ENCODE data around the gene ARHGEF38.
"Not testable (repeated sequence)": the region's sequence is repeated elsewhere in the genome, so short reads cannot be mapped to it uniquely, and the experiment has no call there.

The ARHGEF38 gene

DNA sequence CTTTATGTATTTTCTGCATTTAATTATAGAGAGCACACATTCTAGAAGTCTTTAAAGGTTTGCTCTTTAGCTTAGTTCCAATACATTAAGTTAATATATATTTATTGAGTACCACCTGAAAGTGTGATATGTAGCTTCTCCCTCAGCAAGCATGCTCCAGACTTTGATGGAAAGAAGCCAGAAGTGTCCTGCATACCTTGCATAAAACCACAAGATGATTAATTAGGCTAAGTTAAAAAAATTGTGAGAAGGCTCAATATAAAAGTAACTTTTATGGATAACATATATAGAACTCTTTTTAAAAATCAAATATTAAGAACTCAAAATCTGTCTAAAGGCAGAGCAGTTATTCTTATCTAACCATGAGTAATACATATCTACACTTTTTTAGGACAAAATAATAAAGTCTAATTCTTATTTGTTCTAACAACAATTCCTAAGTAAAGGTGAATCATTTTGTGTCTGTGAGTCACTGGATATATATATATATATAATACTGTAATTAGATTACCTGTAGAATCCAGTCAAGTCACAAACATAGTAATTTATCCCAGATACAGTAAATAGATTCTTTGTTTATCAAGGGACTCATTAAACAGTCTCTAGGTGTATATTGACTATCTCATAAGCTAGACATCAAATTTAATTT lies 104.8 kb downstream of the ARHGEF38 start:
- no peak for DNase-seq

DNA sequence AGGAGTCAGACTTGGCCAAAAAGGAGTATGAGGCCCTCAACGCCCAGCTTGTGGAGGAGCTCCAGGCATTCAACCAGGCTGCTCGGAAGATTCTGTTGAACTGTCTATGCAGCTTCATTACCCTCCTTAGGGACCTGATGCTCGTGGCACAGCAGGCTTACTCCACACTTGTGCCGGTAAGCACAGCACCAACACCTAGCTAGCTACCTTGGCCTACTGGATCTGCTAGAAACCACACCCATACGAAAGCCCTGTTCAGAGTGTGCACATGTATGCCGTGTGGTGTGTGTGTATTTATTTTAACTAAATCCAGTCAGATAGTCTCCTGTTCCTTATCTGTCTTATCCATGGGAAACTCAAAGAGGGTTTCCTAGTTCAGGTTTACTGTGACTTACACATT lies 106.8 kb downstream of the ARHGEF38 start:
- DNase-seq = no peak

- no peak for DNase-seq
Measured at GRCh38 chr4:105661028-105661427, 108.6 kb downstream of the ARHGEF38 start.

DNA sequence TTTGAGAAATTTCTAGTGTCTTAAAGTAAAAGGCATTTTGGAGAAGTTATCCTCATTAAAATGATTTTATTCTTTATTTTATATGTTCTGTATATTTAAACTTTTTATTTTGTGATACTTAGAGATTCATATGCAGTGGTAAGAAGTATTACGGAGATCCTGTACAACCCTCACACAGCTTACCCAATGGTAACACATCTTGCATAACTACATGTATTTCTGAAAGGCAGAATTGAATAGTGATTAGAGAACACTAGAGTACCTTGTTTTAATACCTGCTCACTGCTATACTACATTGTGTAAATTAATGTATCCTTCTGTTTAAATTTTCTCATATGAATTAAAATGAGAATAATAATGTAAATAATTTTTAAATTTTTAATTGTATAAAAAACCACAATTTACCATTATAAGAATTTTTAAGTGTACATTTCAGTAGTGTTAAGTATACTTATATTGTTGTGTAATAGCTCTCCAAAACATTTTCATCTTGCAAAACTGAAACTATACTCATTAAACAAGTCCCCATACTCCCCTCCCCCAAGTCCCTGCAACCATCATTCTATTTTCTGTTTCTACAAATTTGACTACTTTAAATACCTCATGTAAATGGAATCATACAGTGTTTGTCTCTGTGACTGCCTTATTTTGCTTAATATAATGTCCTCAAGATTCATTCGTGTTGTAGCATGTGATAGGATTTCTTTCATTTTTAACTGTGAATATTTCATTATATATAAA lies 110.7 kb downstream of the ARHGEF38 start:
- no peak for DNase-seq

- no peak for DNase-seq
Measured at GRCh38 chr4:105666693-105667092, 114.3 kb downstream of the ARHGEF38 start.

DNA sequence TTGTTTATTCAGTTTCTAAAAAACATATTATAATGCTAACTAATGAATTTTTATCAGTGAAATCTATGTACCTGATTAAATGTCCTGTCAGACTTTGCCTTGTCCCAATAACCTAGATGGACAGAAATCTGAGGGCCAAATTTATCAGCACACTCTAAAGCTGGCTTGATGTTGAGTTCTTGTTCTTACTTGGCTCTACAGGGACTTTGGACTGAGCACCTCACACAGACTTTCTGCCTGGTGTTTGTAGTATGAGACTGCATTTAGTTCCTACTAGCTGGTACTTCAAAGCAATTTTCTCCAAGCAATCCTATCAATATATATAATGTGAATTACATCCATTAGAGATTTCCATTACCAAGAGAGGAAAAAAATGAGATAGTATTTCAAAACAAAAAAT lies 118.3 kb downstream of the ARHGEF38 start:
- DNase-seq = no peak

- DNase-seq = no peak
Measured at GRCh38 chr4:105671301-105671700, 118.9 kb downstream of the ARHGEF38 start.

- no peak for DNase-seq
Measured at GRCh38 chr4:105674011-105674410, 121.6 kb downstream of the ARHGEF38 start.

- no peak for DNase-seq
Measured at GRCh38 chr4:105677709-105678108, 125.3 kb downstream of the ARHGEF38 start.

DNA sequence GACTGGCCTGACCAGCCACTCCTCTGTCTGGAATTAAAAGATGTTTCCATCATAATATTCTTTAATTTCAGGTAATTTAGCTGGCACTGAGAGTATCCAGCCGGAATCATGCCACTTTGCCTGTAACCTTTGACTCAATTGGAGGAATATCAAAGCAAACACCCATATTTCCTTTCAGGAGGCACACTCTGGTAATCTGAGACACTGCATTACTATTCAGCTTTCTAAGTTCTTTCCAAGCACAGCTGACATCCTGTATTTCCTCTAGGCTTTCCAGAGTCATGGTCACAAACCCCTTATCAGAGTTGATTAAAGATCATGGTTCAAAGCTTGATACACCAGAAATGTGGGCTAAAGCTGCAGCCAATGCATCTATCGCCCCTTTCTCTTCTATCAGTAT lies 126.8 kb downstream of the ARHGEF38 start:
- DNase-seq = no peak

DNA sequence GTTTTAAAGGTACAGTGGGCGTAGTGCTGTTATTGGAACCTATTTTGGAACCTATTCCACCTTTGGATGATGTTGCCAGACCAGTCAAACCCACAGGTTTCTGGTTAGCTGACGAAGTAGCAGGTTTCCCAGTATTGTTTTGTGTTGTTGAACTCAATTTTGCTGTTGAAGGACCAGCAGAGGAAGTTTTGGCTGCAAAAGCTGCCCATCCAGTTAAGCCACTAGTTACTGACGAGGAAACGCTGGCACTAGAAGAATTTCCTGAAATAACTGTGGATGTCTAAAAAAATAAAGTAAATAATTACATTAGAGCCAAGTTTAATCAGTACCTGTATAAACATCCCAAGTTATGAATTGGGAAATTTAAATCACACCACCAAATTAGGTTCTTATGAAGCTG lies 130.6 kb downstream of the ARHGEF38 start:
- DNase-seq = no peak

DNA sequence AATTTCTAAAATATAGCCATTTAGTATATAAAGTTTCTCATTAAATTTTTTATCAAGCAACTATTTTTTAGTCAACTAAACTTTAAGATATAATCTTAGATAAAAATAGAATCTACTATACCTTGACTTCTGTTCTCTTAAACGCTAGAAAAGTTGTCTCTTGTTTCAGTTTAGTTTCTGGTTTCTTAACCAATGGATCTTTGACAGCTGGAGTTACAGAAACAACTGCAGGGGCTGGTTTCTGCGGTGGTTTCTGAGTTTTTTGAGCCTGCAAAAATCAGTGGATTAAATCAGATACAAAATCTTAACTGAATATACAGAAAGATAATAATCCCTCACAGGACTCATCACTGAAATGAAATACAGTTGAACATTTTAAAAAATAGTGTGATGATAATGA lies 134.2 kb downstream of the ARHGEF38 start:
- no peak for DNase-seq

DNA sequence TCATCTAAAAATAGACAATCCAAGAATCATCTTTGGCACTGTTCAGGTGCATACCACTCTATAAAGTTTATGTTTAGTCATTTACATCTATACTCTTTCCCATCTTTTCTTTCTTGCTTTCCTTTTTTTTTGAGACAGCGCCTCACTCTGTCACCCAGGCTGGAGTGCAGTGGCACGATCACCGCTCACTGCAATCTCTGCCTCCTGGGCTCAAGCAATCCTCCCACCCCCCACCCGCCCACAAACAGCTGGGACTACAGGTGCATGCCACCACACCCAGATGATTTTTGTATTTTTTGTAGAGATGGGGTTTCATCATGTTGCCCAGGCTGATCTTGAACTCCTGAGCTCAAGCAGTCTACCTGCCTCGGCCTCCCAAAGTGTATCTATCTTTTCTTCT lies 142.4 kb downstream of the ARHGEF38 start:
- DNase-seq = not testable (repeated sequence)

DNA sequence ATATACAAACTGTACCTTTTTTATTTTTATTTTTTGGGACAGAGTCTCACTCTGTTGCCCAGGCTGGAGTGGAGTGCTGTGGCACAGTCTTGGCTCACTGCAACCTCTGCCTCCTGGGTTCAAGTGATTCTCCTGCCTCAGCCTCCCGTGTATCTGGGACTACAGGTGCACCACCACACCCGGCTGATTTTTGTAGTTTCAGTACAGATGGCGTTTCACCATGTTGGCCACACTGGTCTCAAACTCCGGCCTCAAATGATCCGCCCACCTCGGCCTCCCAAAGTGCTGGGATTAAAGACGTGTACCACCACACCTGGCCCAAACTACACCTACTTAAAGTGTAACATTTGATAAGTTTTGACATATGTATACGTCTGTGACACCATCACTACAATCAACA lies 143.4 kb downstream of the ARHGEF38 start:
- DNase-seq = not testable (repeated sequence)

GRCh38 chr4:105698607-105699006 lies 146.2 kb downstream of the ARHGEF38 start:
- no peak for DNase-seq

DNA sequence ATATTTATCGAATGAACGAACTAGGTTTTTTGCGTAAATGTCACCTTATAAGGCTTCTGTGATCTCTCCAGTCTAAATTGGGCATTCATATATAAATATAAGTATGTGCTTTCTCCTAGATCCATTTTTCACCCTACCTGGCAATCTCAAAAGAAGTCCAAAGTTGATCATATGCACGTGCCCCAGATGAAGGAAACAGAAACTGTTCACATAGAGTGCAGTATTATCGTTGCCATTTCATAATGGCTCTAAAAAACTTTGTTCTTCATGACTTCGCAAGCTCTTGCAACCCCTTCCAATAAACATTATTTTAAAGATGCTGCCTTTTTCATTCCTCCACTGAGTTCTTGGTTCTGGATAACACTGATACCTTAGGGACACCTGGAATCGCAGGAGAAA lies 155.4 kb downstream of the ARHGEF38 start:
- peak in 1 of 6 experiments; percentile 15 for DNase-seq

- DNase-seq = peak; percentile 74 to 88 (median 79)
Measured at GRCh38 chr4:105708181-105709080, 156.0 kb downstream of the ARHGEF38 start, which contains the start of the genes GSTCD and INTS12. GSTCD (plus strand) TSS chr4:105708784; CDS start chr4:105717614, 8,830 bp downstream. INTS12 (minus strand) TSS chr4:105708689; CDS start chr4:105700005, 8,684 bp downstream.

GRCh38 chr4:105709081-105709450 lies 156.6 kb downstream of the ARHGEF38 start:
- peak in 3 of 6 experiments; percentile 5 to 60 (median 33) for DNase-seq

DNA sequence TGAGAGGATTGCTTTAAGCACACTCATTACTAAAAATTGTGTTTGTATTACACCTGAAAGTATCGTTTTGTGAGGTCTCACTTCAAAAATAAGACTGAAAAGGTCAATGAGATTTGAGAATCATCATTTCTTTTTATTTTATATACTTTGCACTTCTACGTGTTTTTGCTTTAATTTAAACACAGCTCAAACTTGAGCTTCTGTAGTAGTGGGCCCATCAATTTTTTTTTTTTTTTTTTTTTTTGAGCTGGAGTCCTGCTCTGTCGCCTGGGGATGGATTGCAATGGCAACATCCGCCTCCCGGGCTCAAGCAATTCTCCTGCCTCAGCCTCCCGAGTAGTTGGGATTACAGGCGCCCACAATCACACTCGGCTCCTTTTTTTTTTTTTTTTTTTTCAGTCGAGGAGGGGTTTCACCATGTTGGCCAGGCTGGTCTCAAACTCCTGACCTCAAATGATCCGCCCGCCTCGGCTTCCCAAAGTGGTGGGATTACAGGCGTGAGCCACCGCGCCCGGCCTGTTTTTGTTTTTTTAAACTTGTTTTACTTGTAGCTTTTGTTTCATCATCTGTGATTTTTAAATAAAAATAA lies 157.7 kb downstream of the ARHGEF38 start:
- no peak for DNase-seq

- DNase-seq = no peak
Measured at GRCh38 chr4:105710678-105711077, 158.3 kb downstream of the ARHGEF38 start.

DNA sequence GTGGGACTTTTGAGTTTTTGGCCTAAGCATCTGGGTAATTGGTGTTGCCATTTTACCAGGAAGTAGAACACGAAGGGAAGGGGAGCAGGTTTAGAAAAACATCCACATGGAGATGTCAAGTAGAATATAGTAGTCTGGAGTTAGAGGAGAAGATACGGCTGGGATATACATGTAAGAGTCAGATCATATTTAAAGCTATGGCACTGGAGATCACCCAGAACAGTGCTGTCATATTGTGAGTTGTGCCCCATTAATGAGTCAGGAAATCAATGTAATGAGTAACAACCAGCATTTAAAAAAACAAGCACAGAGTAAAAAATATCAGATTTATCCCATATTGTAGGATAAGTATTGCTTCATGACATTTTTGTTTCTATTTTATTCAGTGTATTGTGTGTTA lies 160.3 kb downstream of the ARHGEF38 start:
- DNase-seq = no peak

GRCh38 chr4:105714071-105714521 lies 161.7 kb downstream of the ARHGEF38 start:
- no peak for DNase-seq

- DNase-seq = no peak
Measured at GRCh38 chr4:105714932-105715331, 162.5 kb downstream of the ARHGEF38 start.
